GM12865 (cell line): Measurements from ENCODE around the gene C1orf56.

Experiments used
- DNase-seq: peaks from one replicate; pipeline ENCODE4 v3.0.0; 2010; ENCODE audit warnings: low read depth
- H3K4me3 ChIP-seq: 2 replicates; pipeline ENCODE4 v1.5.1; 2011; ENCODE audit warnings: mild to moderate bottlenecking, low read depth, low read length, control low read depth
- CTCF ChIP-seq: IDR thresholded peaks from 2 replicates; pipeline ENCODE4 v1.5.1; 2011; ENCODE audit warnings: low read length, control low read depth, low read depth, inconsistent platforms; ENCODE audit not compliant: insufficient read depth; ENCODE audit errors: missing control alignments

Gene C1orf56

GRCh38 chr1:151024540-151025146 lies 22.9 kb upstream of the C1orf56 start:
- TF ChIP-seq CTCF = peak; percentile 75
- H3K4me3 ChIP-seq = no peak overlapping the region
- peak; percentile 83 for DNase-seq

GRCh38 chr1:151026460-151026859 lies 21.1 kb upstream of the C1orf56 start:
- no peak for DNase-seq
- no peak for TF ChIP-seq CTCF
- no peak overlapping the region for H3K4me3 ChIP-seq

GRCh38 chr1:151032164-151032563 lies 15.4 kb upstream of the C1orf56 start:
- no peak for TF ChIP-seq CTCF
- no peak for DNase-seq
- H3K4me3 ChIP-seq = no peak overlapping the region

GRCh38 chr1:151035167-151035566 lies 12.4 kb upstream of the C1orf56 start:
- no peak for TF ChIP-seq CTCF
- no peak overlapping the region for H3K4me3 ChIP-seq
- no peak for DNase-seq

- no peak for TF ChIP-seq CTCF
- no peak for DNase-seq
- no peak within 1 kb of the TSS for H3K4me3 ChIP-seq
These were observed 11.2 kb upstream of the C1orf56 start, which contains the start of gene BNIPL for GRCh38 chr1:151036356-151036755. BNIPL (plus strand) TSS chr1:151036586; CDS start chr1:151036726, 140 bp downstream.

GRCh38 chr1:151037032-151037431 lies 10.5 kb upstream of the C1orf56 start:
- DNase-seq = no peak
- TF ChIP-seq CTCF = no peak
- no peak overlapping the region for H3K4me3 ChIP-seq

GRCh38 chr1:151039521-151039920 lies 8.0 kb upstream of the C1orf56 start:
- H3K4me3 ChIP-seq = no peak overlapping the region
- no peak for DNase-seq
- TF ChIP-seq CTCF = no peak
